Activated naive CD8-positive, alpha-beta T cell treated with anti-CD3 and anti-CD28 coated beads, Interleukin-2, amount 10 ng/mL, durations not matched to agents 7 days and 5 days (primary cell): ENCODE results near the gene FOS. TPM values are rescaled to one million over a fixed set of nuclear protein-coding genes. Genes with fewer than 3 reads are reported as not detected.
"Not testable (repeated sequence)": the region's sequence is repeated elsewhere in the genome, so short reads cannot be mapped to it uniquely, and the experiment has no call there.

Experiments
- ATAC-seq: fragments of 150-1000 bp; cut with Tn5 transposase; one replicate; pipeline ENCODE4 v1.10.0; 2021; ENCODE audit warnings: low read depth, moderate library complexity
- POLR2A ChIA-PET: fragments of 350-600 bp; sonication (Branson Sonifier 250); formaldehyde crosslinking; loops from one replicate; lab custom pipeline; 2021; ENCODE audit warnings: antibody characterized with exemption; lab: Charles Lee
- DNase-seq: peaks from one replicate; pipeline ENCODE4 v3.0.0; 2021
- H3K27ac Mint-ChIP-seq: one replicate; pipeline ENCODE4 v1.8.0; 2022; ENCODE audit warnings: mild to moderate bottlenecking, mixed read lengths
- H3K27me3 Mint-ChIP-seq: one replicate; pipeline ENCODE4 v1.8.0; 2022; ENCODE audit warnings: mild to moderate bottlenecking, moderate library complexity, mixed read lengths
- H3K36me3 Mint-ChIP-seq: one replicate; pipeline ENCODE4 v1.8.0; 2021; ENCODE audit warnings: mild to moderate bottlenecking, mixed read lengths
- H3K4me1 Mint-ChIP-seq: one replicate; pipeline ENCODE4 v1.8.0; 2021; ENCODE audit warnings: mixed read lengths
- H3K4me3 Mint-ChIP-seq: one replicate; pipeline ENCODE4 v1.8.0; 2022; ENCODE audit warnings: mild to moderate bottlenecking, moderate library complexity, mixed read lengths
- H3K9me3 Mint-ChIP-seq: one replicate; pipeline ENCODE4 v1.8.0; 2021; ENCODE audit warnings: mixed read lengths
- total RNA-seq, 2 experiments: library from RNA; stranded (reverse); gene quantifications; one replicate each; pipeline ENCODE4 v1.2.3, GENCODE V29; 2021

The FOS gene
- total RNA-seq, 2 experiments from 2014 or later = 60.3 to 61.7 TPM

DNA sequence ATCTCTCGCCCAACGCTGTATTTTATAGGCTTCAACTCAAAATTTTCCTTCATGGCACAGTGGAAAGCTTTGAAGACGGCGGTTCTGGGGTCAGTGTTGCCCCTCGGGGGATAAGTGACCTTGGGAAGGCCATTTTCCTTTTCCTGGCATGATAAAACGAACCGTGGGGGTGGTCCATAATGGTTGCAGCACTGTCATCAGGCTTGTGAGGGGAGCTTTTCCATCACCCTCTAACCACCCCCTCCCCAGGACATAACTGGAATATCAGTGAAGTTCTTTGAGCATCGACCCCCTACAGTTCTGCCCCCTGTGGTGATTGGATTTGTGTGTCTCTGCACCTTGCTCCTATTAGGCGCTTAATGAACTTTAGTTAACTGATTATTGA is 16.0 kb downstream of the FOS start:
- H3K9me3 Mint-ChIP-seq = no peaks in the 10 kb centered on the region
- H3K27ac Mint-ChIP-seq = peak overlapping the region; percentile 58
- DNase-seq = no peak
- H3K36me3 Mint-ChIP-seq = no peaks in the 10 kb centered on the region
- POLR2A ChIA-PET = interaction anchor here (0.6 to 2.6 kb wide), 13 partner anchors 11 to 467 kb away, joined by 3 to 20 read pairs (median 4); partner anchors contain the start of genes FOS, NEK9 and TMED10
- no peak for ATAC-seq
- H3K4me3 Mint-ChIP-seq = peak overlapping the region; percentile 88
- H3K4me1 Mint-ChIP-seq = peaks cover 12% of the 10 kb centered on the region
- H3K27me3 Mint-ChIP-seq = peaks cover 14% of the 10 kb centered on the region

DNA sequence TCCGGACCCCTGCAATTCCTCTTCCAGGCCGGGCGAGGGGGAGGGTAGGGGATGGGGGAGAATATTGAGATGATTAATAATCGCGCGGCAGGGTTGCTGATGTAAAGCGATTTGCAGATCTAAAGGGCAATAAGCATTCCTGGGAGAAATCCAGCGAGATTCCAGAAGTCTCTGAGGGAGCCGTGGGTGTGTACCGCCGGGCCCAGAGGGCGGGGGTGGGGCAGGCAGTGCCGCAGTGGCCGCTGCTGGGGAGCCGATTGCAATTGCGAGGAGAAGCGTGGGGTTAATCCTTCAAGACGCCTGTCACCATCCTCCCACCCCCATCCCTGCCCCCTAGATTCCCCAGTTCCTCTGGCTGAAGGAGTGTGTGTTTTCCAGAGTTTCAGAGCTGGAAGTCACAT is 16.4 kb downstream of the FOS start:
- peak; percentile 53 for DNase-seq
- Mint-ChIP-seq H3K9me3 (no peaks in the 10 kb centered on the region), H3K4me3 (peak overlapping the region; percentile 88), H3K27me3 (peaks cover 10% of the 10 kb centered on the region), H3K4me1 (peaks cover 12% of the 10 kb centered on the region), H3K36me3 (no peaks in the 10 kb centered on the region), H3K27ac (no peak overlapping the region)
- no peak for ATAC-seq
- POLR2A ChIA-PET = interaction anchor here (0.6 to 2.6 kb wide), 9 partner anchors 36 to 468 kb away, joined by 3 to 20 read pairs (median 4); partner anchors contain the start of gene NEK9

DNA sequence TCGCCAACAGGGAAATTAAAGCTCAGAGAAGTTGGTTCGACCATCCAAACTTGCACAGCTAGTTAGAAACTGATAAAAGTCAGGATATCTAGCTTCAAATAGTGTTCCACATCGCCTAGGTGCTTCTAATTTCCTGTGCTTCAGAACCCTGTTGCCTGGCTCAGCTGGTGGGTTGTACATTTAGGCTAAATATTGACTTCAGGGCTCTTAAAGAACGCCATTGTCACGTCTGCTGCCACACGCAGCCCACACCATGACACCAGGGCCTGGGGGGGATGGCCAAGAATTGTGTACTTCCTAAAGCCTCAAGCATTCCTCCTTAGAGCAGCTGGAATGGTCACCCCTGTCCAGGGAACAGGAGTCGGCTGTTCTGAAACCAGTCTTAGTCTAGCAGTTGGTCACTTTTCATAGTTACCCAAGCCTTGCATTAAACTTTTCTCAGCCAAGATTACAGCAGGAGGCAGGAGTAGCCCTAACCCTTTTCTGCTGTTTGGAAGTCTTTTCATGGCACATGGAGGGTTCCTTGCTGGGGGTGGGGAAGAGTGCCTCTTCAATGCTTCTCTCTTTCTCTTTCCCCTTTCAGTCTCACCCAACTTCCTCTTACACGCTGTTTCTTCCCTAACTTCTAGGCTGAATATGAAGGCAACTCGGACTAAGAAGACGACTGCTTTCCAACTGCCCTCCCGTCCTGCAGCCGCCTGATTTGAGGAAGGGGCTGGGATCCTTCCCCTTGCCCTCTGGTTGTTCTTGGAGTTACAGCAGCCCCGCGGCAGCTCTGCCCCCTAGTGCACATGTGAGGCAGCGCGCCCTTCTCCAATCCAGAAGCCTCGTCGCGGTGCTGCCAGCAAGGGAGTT is 17.1 kb downstream of the FOS start:
- H3K36me3 Mint-ChIP-seq = no peaks in the 10 kb centered on the region
- peaks cover 5% of the 10 kb centered on the region for H3K27me3 Mint-ChIP-seq
- ATAC-seq (peak; percentile 5), DNase-seq (peak; percentile 83)
- H3K4me1 Mint-ChIP-seq = peaks cover 12% of the 10 kb centered on the region
- no peaks in the 10 kb centered on the region for H3K9me3 Mint-ChIP-seq
- peak overlapping the region; percentile 88 for H3K4me3 Mint-ChIP-seq
- POLR2A ChIA-PET = interaction anchor here (0.7 to 2.6 kb wide), 9 partner anchors 37 to 169 kb away, joined by 3 to 20 read pairs (median 4); partner anchors contain the start of gene NEK9
- H3K27ac Mint-ChIP-seq = peak overlapping the region; percentile 74

DNA sequence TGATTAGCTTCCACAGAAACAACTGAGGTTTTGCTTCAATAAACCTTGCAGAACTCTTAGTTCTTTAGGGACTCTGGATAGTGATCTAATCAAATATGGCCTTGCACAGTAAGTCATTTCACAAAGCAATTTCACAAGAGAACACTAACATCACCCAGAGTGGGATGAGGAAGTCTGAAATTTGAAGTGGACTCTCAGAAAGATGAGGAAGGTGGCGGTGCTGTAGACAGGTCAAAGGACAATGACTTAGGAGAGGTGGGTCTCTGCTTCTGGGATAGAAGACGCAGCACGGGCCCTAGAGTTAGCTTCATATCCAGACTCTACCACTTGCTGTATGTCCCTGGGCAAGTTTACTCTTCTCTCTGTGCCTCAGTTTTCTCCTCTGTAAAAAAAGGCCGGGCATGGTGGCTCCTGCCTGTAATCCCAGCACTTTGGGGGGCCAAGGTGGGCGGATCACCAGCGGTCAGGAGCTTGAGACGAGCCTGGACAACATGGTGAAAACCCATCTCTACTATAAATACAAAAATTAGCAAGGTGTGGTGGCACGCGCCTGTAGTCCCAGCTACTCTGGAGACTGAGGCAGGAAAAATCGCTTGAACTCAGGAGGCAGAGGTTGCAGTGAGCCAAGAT is 18.9 kb downstream of the FOS start:
- POLR2A ChIA-PET = interaction anchor here (1.1 to 1.8 kb wide), 2 partner anchors 159 to 163 kb away, joined by 4 to 6 read pairs; no protein-coding TSS in a partner anchor

DNA sequence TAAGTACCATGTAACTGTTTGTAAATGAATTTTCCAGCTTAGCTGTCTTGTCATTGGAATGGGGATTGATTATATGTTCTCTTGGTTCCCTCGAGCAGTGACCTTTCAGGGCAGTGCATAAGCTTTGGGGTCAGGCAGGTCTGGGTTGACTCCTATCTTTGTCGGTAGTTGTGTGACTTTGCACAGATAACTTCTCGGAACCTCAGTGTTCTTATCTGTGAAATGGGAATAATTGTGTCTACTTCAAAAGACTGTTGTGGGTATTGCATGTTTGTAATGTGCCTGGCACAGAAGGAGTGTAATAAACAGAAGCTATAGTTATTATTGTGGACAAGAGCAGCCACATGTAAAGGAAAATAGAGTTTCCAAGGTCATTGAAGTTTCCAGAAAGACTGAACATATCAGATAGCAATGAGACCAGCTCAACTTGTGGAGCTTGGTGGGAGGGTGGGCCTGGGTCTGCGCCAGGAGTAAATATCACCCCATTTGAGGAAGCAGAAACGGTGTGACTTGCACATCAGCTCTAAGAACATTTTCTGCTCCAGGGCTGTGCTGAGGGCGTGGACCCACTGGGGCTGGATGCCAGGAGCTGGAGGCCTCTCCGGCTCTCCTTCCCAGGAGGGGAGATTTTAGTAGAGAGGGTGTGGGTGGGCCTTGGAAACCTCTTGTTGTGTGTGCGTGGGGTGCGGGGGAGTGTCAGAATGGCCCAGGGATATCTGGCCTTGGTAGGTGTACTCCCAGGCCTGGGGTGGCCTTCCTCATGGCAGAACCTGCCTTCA is 19.7 kb downstream of the FOS start:
- POLR2A ChIA-PET = interaction anchor here (1.1 to 1.8 kb wide), 2 partner anchors 160 to 164 kb away, joined by 4 to 6 read pairs; no protein-coding TSS in a partner anchor
- DNase-seq (no peak), ATAC-seq (no peak)
- Mint-ChIP-seq H3K9me3 (no peaks in the 10 kb centered on the region), H3K4me3 (no peak overlapping the region), H3K36me3 (no peaks in the 10 kb centered on the region), H3K27ac (no peak overlapping the region), H3K27me3 (no peaks in the 10 kb centered on the region), H3K4me1 (peaks cover 27% of the 10 kb centered on the region)

More for the DNA sequence above, 18.9 kb downstream of the FOS start:
- no peak overlapping the region for H3K4me3 Mint-ChIP-seq
- peaks cover 26% of the 10 kb centered on the region for H3K4me1 Mint-ChIP-seq
- no peak for ATAC-seq
- no peaks in the 10 kb centered on the region for H3K27me3 Mint-ChIP-seq
- no peaks in the 10 kb centered on the region for H3K9me3 Mint-ChIP-seq
- no peaks in the 10 kb centered on the region for H3K36me3 Mint-ChIP-seq
- H3K27ac Mint-ChIP-seq = no peak overlapping the region
- no peak for DNase-seq

DNA sequence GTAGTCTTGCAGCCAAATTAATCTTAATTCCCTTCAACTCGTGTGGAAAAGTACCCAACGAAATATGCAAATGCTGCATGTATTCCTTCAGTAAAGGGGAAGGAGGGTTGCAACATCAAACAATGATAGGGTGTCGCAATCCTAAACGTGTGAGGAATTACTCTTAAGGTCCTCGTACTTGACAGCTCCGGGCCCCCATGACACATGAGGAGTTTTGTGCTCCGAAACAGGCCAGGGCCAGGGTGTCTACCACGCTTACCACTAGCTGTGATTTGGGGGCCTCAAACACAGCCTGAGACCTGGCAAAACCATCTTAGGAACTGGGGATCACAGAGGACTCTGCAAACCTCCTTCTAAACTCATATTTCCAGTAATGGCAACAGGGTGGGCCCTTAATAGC is 20.4 kb downstream of the FOS start:
- DNase-seq = no peak
- H3K9me3 Mint-ChIP-seq = no peaks in the 10 kb centered on the region
- H3K36me3 Mint-ChIP-seq = no peaks in the 10 kb centered on the region

DNA sequence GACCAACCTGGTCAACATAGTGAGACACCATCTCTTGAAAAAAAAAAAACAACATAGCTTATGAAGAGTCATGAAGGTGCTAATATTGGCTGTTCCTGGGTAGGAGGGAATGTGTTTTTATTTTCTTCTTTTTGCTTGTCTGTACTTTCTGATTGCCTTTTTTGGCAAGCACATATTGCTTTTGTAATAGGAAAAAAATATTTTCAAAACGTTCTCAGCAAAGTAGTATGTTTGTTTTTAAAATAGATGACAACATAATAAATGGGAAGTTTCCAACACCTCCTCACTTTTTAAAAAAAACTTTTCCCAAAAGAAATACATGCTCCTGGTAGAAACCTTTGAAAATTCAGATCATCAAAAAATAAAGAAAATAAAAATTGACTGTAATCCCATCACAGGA is 20.9 kb downstream of the FOS start:
- POLR2A ChIA-PET = interaction anchor here (1.8 kb wide), 1 partner anchor 161 kb away, joined by 6 read pairs; no protein-coding TSS in a partner anchor
- ATAC-seq (no peak), DNase-seq (no peak)
- no peaks in the 10 kb centered on the region for H3K36me3 Mint-ChIP-seq
- peaks cover 29% of the 10 kb centered on the region for H3K4me1 Mint-ChIP-seq
- no peaks in the 10 kb centered on the region for H3K27me3 Mint-ChIP-seq
- H3K27ac Mint-ChIP-seq = no peak overlapping the region
- H3K4me3 Mint-ChIP-seq = no peak overlapping the region
- no peaks in the 10 kb centered on the region for H3K9me3 Mint-ChIP-seq

More for the DNA sequence above, 20.4 kb downstream of the FOS start:
- Mint-ChIP-seq H3K4me3 (no peak overlapping the region), H3K27ac (no peak overlapping the region), H3K27me3 (no peaks in the 10 kb centered on the region), H3K4me1 (peaks cover 29% of the 10 kb centered on the region)
- ATAC-seq = no peak
- POLR2A ChIA-PET = interaction anchor here (1.8 kb wide), 1 partner anchor 161 kb away, joined by 6 read pairs; no protein-coding TSS in a partner anchor

DNA sequence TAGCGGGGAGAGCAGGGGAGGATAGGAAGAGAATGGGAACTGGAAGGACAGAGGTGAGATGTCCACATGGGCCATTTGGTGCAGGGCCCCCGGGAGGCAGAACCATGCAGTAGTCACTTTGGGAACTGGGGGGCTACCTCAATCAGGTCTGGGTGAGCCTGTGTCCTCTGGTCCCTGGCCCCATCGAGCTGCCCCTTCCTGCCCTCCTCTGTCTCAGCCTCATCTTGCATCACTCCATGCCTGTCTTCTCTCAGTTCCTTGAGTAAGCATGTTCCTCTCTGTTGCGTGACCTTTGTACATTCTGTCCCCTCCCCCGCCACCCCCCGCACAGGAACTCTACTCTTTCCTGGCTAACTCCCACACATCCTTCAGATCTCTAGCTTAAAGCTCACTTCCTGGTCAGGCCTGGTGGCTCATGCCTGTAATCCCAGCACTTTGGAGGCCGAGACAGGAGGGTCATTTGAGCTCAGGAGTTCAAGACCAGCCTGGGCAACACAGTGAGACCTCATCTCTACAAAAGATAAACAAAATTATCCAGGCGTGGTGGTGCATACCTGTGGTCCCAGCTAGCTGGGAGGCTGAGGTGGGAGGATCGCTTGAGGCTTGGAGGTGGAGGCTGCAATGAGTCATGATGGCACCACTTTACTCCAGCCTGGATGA is 23.2 kb downstream of the FOS start:
- H3K9me3 Mint-ChIP-seq = no peaks in the 10 kb centered on the region
- peak overlapping the region; percentile 64 for H3K27ac Mint-ChIP-seq
- H3K4me3 Mint-ChIP-seq = peak overlapping the region; percentile 7
- H3K4me1 Mint-ChIP-seq = peaks cover 18% of the 10 kb centered on the region
- DNase-seq = no peak
- POLR2A ChIA-PET = interaction anchor here (0.6 to 1.1 kb wide), 5 partner anchors 126 to 441 kb away, joined by 3 to 9 read pairs (median 5); partner anchors contain the start of gene NEK9
- ATAC-seq = peak; percentile 21
- H3K27me3 Mint-ChIP-seq = peaks cover 5% of the 10 kb centered on the region
- no peaks in the 10 kb centered on the region for H3K36me3 Mint-ChIP-seq

DNA sequence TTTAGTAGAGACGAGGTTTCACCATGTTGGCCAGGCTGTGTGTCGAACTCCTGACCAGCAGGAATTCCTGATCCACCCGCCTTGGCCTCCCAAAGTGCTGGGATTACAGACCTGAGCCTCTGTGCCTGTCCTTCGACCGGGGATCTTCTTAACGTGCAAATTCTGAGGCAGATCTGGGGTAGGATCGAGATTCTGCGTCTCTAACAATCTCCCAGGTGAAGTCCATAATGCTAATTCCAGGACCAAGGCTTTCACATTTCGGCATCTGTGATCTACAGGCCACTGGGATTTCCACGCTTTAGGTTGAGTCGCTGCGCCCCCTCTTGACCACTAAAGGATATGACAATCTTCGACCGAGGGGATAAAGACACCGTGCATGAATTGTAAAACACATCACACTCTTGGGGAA is 24.8 kb downstream of the FOS start:
- Mint-ChIP-seq H3K27ac (no peak overlapping the region), H3K36me3 (no peaks in the 10 kb centered on the region), H3K9me3 (no peaks in the 10 kb centered on the region), H3K27me3 (peaks cover 8% of the 10 kb centered on the region), H3K4me1 (peaks cover 26% of the 10 kb centered on the region), H3K4me3 (no peak overlapping the region)
- POLR2A ChIA-PET = interaction anchor here (1.7 kb wide), 1 partner anchor 177 kb away, joined by 6 read pairs; the partner anchor contains the start of gene NEK9
- peak; percentile 62 for ATAC-seq
- DNase-seq = peak; percentile 55

DNA sequence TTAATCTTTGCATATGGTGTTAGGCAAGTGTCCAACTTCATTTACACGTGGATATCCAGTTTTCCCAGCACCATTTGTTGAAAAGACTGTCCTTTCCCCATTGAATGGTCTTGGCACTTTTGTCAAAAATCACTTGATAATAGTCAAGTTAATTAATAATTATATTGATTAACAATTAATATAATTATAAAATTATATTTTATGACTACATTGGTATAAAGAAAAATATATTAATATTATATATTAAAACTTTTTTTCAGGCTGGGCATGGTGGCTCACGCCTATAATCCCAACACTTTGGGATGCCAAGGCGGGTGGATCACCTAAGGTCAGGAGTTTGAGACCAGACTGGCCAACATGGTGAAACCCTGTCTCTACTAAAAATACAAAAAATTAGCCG is 27.8 kb downstream of the FOS start:
- H3K4me3 Mint-ChIP-seq, POLR2A ChIA-PET, H3K9me3 Mint-ChIP-seq, H3K27me3 Mint-ChIP-seq, H3K27ac Mint-ChIP-seq, DNase-seq, H3K36me3 Mint-ChIP-seq, ATAC-seq: not testable (repeated sequence)
- peaks cover 22% of the 10 kb centered on the region for H3K4me1 Mint-ChIP-seq

DNA sequence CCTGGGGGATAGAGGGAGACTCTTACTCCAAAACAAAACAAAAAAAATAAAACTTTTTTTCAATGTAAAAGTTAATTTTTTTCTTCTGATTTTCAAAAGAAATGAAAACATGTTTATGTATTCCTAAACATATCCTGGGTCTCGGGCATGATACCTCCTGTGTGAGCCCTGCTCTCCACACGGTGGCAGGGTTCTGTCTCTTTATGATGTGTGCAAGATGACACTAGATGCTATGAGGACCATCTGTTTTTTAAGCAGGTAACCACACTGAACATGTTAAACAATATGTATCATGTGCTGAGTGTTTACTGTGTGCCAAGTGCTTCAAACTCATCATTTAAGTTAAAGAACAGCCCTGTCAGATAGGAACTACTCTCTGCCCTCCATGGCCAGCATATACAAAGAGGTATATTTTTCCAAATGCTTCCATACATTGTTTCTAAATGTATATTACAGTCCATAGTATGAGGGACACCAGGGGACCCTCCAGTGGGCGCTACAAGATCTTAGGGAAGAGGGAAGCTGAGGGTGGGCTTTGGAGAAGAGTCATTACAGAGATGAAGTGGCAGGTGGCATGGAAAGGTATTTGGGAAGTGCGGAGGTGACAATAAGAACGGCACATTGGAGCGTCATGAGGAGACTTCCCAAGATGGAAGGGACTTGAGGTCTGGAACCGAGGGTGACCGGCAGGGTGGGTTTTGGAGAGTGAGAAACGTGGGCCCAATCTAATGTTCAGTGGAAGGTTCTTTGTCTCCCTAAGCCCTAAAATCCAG is 28.5 kb downstream of the FOS start:
- peaks cover 19% of the 10 kb centered on the region for H3K4me1 Mint-ChIP-seq
- POLR2A ChIA-PET = no interaction called here
- no peaks in the 10 kb centered on the region for H3K9me3 Mint-ChIP-seq

More for the DNA sequence above, 28.5 kb downstream of the FOS start:
- ATAC-seq (peak; percentile 58), DNase-seq (no peak)
- Mint-ChIP-seq H3K27ac (no peak overlapping the region), H3K36me3 (no peaks in the 10 kb centered on the region), H3K27me3 (peaks cover 8% of the 10 kb centered on the region), H3K4me3 (no peak overlapping the region)
